HEK293 (cell line): ENCODE data around the gene CSGALNACT2.
A peak's percentile ranks its signal among the peaks of the same experiment; 100 is the strongest.

Experiments
- FEZF1 ChIP-seq: fragments of 450-650 bp; formaldehyde crosslinking; IDR thresholded peaks from 2 replicates; pipeline ENCODE4 v1.5.1; 2016; ENCODE audit warnings: missing biosample characterization, missing genetic modification characterization
- KLF16 ChIP-seq: fragments of 450-650 bp; formaldehyde crosslinking; IDR thresholded peaks from 2 replicates; pipeline ENCODE4 v1.5.1; 2017; ENCODE audit warnings: missing biosample characterization, missing genetic modification characterization
- OSR2 ChIP-seq: fragments of 450-650 bp; formaldehyde crosslinking; IDR thresholded peaks from 2 replicates; pipeline ENCODE4 v1.5.1; 2016; ENCODE audit warnings: missing biosample characterization, missing genetic modification characterization
- PRDM4 ChIP-seq: fragments of 450-650 bp; formaldehyde crosslinking; IDR thresholded peaks from 2 replicates; pipeline ENCODE4 v1.5.1; 2017; ENCODE audit warnings: missing biosample characterization, missing genetic modification characterization
- SCRT2 ChIP-seq: fragments of 450-650 bp; formaldehyde crosslinking; IDR thresholded peaks from 2 replicates; pipeline ENCODE4 v1.5.1; 2016; ENCODE audit warnings: missing biosample characterization, missing genetic modification characterization
- SP3 ChIP-seq: fragments of 450-650 bp; formaldehyde crosslinking; IDR thresholded peaks from 2 replicates; pipeline ENCODE4 v1.5.1; 2016; ENCODE audit warnings: missing biosample characterization, missing genetic modification characterization
- WT1 ChIP-seq: fragments of 450-650 bp; formaldehyde crosslinking; IDR thresholded peaks from 2 replicates; pipeline ENCODE4 v1.5.1; 2016; ENCODE audit warnings: missing biosample characterization, missing genetic modification characterization
- ZNF223 ChIP-seq: fragments of 450-650 bp; formaldehyde crosslinking; IDR thresholded peaks from 2 replicates; pipeline ENCODE4 v1.5.1; 2016; ENCODE audit warnings: missing biosample characterization, missing genetic modification characterization
- ZNF23 ChIP-seq: fragments of 450-650 bp; formaldehyde crosslinking; IDR thresholded peaks from 2 replicates; pipeline ENCODE4 v1.5.1; 2016; ENCODE audit warnings: missing biosample characterization, missing genetic modification characterization, borderline replicate concordance
- ZNF341 ChIP-seq: fragments of 450-650 bp; formaldehyde crosslinking; IDR thresholded peaks from 2 replicates; pipeline ENCODE4; 2016; ENCODE audit warnings: low read depth, missing biosample characterization, missing genetic modification characterization
- ZNF37A ChIP-seq: fragments of 450-650 bp; IDR thresholded peaks from 2 replicates; pipeline ENCODE4 v1.5.1; 2018; ENCODE audit warnings: missing biosample characterization, missing genetic modification characterization
- ZNF391 ChIP-seq: fragments of 450-650 bp; formaldehyde crosslinking; IDR thresholded peaks from 2 replicates; pipeline ENCODE4 v1.5.1; 2016; ENCODE audit warnings: low read depth, missing biosample characterization, missing genetic modification characterization, borderline replicate concordance
- ZNF416 ChIP-seq: fragments of 450-650 bp; formaldehyde crosslinking; IDR thresholded peaks from 2 replicates; pipeline ENCODE4 v1.5.1; 2016; ENCODE audit warnings: missing biosample characterization, missing genetic modification characterization
- ZNF48 ChIP-seq: fragments of 450-650 bp; formaldehyde crosslinking; IDR thresholded peaks from 2 replicates; pipeline ENCODE4 v1.5.1; 2016; ENCODE audit warnings: missing biosample characterization, missing genetic modification characterization
- ZNF580 ChIP-seq: fragments of 450-650 bp; formaldehyde crosslinking; IDR thresholded peaks from 2 replicates; pipeline ENCODE4 v1.5.1; 2016; ENCODE audit warnings: missing biosample characterization, missing genetic modification characterization
- ZNF777 ChIP-seq: fragments of 450-650 bp; formaldehyde crosslinking; IDR thresholded peaks from 2 replicates; pipeline ENCODE4 v1.5.1; 2017; ENCODE audit warnings: missing biosample characterization, missing genetic modification characterization, borderline replicate concordance
- ZNF792 ChIP-seq: fragments of 450-650 bp; formaldehyde crosslinking; IDR thresholded peaks from 2 replicates; pipeline ENCODE4 v1.5.1; 2016; ENCODE audit warnings: missing biosample characterization, missing genetic modification characterization
- TF ChIP-seq, protein P1 (sequence below): fragments of 450-650 bp; formaldehyde crosslinking; IDR thresholded peaks from 2 replicates; pipeline ENCODE4 v1.5.1; 2016; ENCODE audit warnings: missing biosample characterization, missing genetic modification characterization
- TF ChIP-seq, protein P2 (sequence below): fragments of 450-650 bp; formaldehyde crosslinking; conservative IDR thresholded peaks from 2 replicates; pipeline ENCODE4 v1.5.1; 2016; ENCODE audit warnings: low read depth, missing biosample characterization, missing genetic modification characterization
- TF ChIP-seq, protein P3 (sequence below): fragments of 450-650 bp; formaldehyde crosslinking; IDR thresholded peaks from 2 replicates; pipeline ENCODE4 v1.5.1; 2017; ENCODE audit warnings: missing biosample characterization, mild to moderate bottlenecking, missing genetic modification characterization, moderate library complexity
- TF ChIP-seq, protein P4 (sequence below): fragments of 450-650 bp; formaldehyde crosslinking; conservative IDR thresholded peaks from 2 replicates; pipeline ENCODE4 v1.5.1; 2016; ENCODE audit warnings: low read depth, missing biosample characterization, missing genetic modification characterization
- TF ChIP-seq, protein P5 (sequence below): fragments of 450-650 bp; formaldehyde crosslinking; IDR thresholded peaks from 2 replicates; pipeline ENCODE4 v1.5.0; 2017; ENCODE audit warnings: missing biosample characterization, missing genetic modification characterization, borderline replicate concordance

The CSGALNACT2 gene

GRCh38 chr10:43105102-43105955, 32.9 kb upstream of the CSGALNACT2 start (continued):
- TF ChIP-seq, protein P1, sequence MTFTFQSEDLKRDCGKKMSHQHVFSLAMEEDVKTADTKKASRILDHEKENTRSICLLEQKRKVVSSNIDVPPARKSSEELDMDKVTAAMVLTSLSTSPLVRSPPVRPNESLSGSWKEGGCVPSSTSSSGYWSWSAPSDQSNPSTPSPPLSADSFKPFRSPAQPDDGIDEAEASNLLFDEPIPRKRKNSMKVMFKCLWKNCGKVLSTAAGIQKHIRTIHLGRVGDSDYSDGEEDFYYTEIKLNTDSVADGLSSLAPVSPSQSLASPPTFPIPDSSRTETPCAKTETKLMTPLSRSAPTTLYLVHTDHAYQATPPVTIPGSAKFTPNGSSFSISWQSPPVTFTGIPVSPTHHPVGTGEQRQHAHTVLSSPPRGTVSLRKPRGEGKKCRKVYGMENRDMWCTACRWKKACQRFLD (tag by site-specific recombination), result no peak
- TF ChIP-seq PRDM4 (tag by site-specific recombination) (no peak), SCRT2 (tag by site-specific recombination) (no peak), FEZF1 (no peak), OSR2 (no peak), ZNF23 (no peak), ZNF416 (tag by site-specific recombination) (no peak), ZNF223 (tag by site-specific recombination) (no peak), ZNF37A (tag by site-specific recombination) (no peak), ZNF580 (tag by site-specific recombination) (no peak), WT1 (peak; percentile 71), ZNF777 (tag by site-specific recombination) (no peak), KLF16 (tag by site-specific recombination) (peak; percentile 94), ZNF48 (tag by site-specific recombination) (no peak), ZNF792 (tag by site-specific recombination) (no peak), ZNF341 (no peak), SP3 (peak; percentile 80), ZNF391 (tag by site-specific recombination) (no peak; the same call in 1 of the 2 replicates)
- TF ChIP-seq, protein P2, sequence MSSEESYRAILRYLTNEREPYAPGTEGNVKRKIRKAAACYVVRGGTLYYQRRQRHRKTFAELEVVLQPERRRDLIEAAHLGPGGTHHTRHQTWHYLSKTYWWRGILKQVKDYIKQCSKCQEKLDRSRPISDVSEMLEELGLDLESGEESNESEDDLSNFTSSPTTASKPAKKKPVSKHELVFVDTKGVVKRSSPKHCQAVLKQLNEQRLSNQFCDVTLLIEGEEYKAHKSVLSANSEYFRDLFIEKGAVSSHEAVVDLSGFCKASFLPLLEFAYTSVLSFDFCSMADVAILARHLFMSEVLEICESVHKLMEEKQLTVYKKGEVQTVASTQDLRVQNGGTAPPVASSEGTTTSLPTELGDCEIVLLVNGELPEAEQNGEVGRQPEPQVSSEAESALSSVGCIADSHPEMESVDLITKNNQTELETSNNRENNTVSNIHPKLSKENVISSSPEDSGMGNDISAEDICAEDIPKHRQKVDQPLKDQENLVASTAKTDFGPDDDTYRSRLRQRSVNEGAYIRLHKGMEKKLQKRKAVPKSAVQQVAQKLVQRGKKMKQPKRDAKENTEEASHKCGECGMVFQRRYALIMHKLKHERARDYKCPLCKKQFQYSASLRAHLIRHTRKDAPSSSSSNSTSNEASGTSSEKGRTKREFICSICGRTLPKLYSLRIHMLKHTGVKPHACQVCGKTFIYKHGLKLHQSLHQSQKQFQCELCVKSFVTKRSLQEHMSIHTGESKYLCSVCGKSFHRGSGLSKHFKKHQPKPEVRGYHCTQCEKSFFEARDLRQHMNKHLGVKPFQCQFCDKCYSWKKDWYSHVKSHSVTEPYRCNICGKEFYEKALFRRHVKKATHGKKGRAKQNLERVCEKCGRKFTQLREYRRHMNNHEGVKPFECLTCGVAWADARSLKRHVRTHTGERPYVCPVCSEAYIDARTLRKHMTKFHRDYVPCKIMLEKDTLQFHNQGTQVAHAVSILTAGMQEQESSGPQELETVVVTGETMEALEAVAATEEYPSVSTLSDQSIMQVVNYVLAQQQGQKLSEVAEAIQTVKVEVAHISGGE (tag by site-specific recombination), result 0 out of 2 replicates have a peak, but pooled peaks have one; percentile 10
- TF ChIP-seq, protein P3, sequence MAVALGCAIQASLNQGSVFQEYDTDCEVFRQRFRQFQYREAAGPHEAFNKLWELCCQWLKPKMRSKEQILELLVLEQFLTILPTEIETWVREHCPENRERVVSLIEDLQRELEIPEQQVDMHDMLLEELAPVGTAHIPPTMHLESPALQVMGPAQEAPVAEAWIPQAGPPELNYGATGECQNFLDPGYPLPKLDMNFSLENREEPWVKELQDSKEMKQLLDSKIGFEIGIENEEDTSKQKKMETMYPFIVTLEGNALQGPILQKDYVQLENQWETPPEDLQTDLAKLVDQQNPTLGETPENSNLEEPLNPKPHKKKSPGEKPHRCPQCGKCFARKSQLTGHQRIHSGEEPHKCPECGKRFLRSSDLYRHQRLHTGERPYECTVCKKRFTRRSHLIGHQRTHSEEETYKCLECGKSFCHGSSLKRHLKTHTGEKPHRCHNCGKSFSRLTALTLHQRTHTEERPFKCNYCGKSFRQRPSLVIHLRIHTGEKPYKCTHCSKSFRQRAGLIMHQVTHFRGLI, result no peak
- TF ChIP-seq, protein P4, sequence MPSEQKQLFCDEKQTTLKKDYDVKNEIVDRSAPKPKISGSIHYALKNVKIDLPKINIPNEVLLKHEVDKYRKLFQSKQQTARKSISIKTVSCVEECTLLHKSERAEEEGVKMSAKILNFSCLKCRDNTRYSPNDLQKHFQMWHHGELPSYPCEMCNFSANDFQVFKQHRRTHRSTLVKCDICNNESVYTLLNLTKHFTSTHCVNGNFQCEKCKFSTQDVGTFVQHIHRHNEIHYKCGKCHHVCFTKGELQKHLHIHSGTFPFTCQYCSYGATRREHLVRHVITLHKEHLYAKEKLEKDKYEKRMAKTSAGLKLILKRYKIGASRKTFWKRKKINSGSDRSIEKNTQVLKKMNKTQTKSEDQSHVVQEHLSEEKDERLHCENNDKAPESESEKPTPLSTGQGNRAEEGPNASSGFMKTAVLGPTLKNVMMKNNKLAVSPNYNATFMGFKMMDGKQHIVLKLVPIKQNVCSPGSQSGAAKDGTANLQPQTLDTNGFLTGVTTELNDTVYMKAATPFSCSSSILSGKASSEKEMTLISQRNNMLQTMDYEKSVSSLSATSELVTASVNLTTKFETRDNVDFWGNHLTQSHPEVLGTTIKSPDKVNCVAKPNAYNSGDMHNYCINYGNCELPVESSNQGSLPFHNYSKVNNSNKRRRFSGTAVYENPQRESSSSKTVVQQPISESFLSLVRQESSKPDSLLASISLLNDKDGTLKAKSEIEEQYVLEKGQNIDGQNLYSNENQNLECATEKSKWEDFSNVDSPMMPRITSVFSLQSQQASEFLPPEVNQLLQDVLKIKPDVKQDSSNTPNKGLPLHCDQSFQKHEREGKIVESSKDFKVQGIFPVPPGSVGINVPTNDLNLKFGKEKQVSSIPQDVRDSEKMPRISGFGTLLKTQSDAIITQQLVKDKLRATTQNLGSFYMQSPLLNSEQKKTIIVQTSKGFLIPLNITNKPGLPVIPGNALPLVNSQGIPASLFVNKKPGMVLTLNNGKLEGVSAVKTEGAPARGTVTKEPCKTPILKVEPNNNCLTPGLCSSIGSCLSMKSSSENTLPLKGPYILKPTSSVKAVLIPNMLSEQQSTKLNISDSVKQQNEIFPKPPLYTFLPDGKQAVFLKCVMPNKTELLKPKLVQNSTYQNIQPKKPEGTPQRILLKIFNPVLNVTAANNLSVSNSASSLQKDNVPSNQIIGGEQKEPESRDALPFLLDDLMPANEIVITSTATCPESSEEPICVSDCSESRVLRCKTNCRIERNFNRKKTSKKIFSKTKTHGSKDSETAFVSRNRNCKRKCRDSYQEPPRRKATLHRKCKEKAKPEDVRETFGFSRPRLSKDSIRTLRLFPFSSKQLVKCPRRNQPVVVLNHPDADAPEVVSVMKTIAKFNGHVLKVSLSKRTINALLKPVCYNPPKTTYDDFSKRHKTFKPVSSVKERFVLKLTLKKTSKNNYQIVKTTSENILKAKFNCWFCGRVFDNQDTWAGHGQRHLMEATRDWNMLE, result no peak
- TF ChIP-seq, protein P5, sequence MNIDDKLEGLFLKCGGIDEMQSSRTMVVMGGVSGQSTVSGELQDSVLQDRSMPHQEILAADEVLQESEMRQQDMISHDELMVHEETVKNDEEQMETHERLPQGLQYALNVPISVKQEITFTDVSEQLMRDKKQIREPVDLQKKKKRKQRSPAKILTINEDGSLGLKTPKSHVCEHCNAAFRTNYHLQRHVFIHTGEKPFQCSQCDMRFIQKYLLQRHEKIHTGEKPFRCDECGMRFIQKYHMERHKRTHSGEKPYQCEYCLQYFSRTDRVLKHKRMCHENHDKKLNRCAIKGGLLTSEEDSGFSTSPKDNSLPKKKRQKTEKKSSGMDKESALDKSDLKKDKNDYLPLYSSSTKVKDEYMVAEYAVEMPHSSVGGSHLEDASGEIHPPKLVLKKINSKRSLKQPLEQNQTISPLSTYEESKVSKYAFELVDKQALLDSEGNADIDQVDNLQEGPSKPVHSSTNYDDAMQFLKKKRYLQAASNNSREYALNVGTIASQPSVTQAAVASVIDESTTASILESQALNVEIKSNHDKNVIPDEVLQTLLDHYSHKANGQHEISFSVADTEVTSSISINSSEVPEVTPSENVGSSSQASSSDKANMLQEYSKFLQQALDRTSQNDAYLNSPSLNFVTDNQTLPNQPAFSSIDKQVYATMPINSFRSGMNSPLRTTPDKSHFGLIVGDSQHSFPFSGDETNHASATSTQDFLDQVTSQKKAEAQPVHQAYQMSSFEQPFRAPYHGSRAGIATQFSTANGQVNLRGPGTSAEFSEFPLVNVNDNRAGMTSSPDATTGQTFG, result no peak
